ENCODE data around the gene SRSF11. TPM values are rescaled to one million over a fixed set of nuclear protein-coding genes. Genes with fewer than 3 reads are reported as not detected.

Gene SRSF11
- total and polyA plus RNA-seq, 12 donors, result 41.8 to 174 (median 52.8) TPM

GRCh38 chr1:70208292-70208691 lies 12.9 kb upstream of the SRSF11 start:
- intact Hi-C loops (cut with DNase I), result loop anchor here in 2 of 10 donors (5.0 to 10.0 kb wide), 2 partner anchors 204 to 207 kb away; partner anchors contain the start of gene CTH (in 2 of the 2)
- no peak overlapping the region for H3K4me3 ChIP-seq
- H3K9me3 ChIP-seq, result no peaks in the 10 kb centered on the region
- ATAC-seq (no peak), DNase-seq (no peak)
- no peak overlapping the region for H3K27ac ChIP-seq
- peaks cover 0 to 35% (median 4%) of the 10 kb centered on the region in 9 donors for H3K36me3 ChIP-seq
- WGBS, 2 donors, result 97 to 99% methylated on average over 7 of the region's 7 CpGs
- no peaks in the 10 kb centered on the region for H3K27me3 ChIP-seq
- no peak for TF ChIP-seq CTCF (IDR thresholded peaks at IDR 0.05)
- H3K4me1 ChIP-seq, result peaks cover 0 to 69% (median 52%) of the 10 kb centered on the region in 9 donors

DNA sequence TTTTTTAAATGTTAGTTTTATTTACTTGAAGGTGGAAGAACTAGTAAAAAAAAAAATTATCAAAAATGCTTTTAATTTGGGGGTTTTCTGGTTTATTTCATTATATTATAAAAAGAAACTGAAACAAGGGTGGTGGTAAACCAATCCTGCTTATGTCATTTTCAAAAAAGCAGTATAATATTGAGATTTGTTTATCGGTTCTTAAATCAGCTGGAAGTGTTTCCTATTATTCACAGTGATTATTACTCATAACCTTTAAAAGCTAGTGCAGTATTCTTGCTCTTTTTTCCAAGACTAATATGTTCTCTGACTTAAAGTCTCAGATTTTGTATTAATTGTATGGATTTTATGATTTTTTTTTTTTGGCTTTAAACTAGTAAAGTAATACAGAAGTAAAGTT lies 10.4 kb upstream of the SRSF11 start:
- intact Hi-C loops (cut with DNase I), result no loop called here
- Histone ChIP-seq H3K4me1 (peaks cover 0 to 60% (median 38%) of the 10 kb centered on the region in 9 donors), H3K9me3 (no peaks in the 10 kb centered on the region), H3K27ac (peak overlapping the region in 1 of 10 donors; percentile 3), H3K27me3 (no peaks in the 10 kb centered on the region), H3K36me3 (peaks cover 0 to 57% (median 4%) of the 10 kb centered on the region in 9 donors), H3K4me3 (no peak overlapping the region)
- TF ChIP-seq CTCF (IDR thresholded peaks at IDR 0.05), result no peak
- no peak for ATAC-seq
- no peak for DNase-seq
- 68 to 69% methylated on average over 1 of the region's 1 CpG for WGBS, 2 donors

DNA sequence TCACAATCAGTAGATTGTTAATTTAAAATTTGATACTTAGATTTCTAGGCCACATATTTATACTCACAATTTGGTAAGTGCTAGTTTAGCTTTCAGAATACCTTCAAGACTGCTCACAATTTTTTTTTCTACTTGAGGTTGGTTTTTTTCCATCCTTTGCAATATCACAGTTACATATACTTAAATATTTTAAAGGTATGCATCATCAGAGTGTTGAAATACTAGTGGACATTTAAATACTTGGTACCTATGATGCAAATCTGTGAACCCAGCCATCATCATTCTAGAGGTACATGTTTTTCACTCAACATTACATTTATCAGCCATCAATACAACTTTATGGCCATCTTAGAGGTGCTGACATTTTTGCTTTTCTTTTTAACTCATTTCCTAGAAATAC lies 9.6 kb upstream of the SRSF11 start:
- peaks cover 0 to 57% (median 33%) of the 10 kb centered on the region in 9 donors for H3K4me1 ChIP-seq
- no peaks in the 10 kb centered on the region for H3K27me3 ChIP-seq
- no peak for TF ChIP-seq CTCF (IDR thresholded peaks at IDR 0.05)
- H3K4me3 ChIP-seq, result no peak overlapping the region
- DNase-seq (no peak), ATAC-seq (no peak)
- intact Hi-C loops (cut with DNase I), result no loop called here
- peaks cover 0 to 64% (median 4%) of the 10 kb centered on the region in 9 donors for H3K36me3 ChIP-seq
- no peak overlapping the region for H3K27ac ChIP-seq
- no peaks in the 10 kb centered on the region for H3K9me3 ChIP-seq

DNA sequence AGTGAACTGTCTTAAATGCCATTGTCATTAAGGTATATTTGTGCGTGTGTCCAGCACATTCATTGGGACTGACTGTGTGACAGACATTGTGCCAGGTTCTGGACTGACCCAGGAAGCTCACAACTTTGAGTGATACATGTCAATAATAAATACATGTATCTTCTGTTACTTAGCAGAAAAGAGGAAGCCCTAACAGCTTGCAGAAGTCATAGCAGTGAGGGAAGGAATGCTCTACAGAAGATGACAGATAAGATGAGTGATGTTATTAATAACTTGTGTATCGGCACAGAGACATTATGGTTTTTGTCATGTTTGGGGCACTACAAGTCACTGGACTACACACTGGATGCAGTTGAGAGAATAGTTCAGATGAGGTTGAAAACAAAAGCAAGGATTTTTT lies 1.2 kb upstream of the SRSF11 start:
- WGBS, 2 donors, result 61 to 68% methylated on average over 2 of the region's 2 CpGs
- H3K27me3 ChIP-seq, result no peaks in the 10 kb centered on the region
- DNase-seq (no peak), ATAC-seq (no peak)
- H3K27ac ChIP-seq, result peak overlapping the region in 3 of 10 donors; percentile 92 to 96 (median 95)
- H3K4me1 ChIP-seq, result peaks cover 2 to 48% (median 38%) of the 10 kb centered on the region in 9 donors
- no peak for TF ChIP-seq CTCF (IDR thresholded peaks at IDR 0.05)
- H3K36me3 ChIP-seq, result peaks cover 0 to 57% (median 14%) of the 10 kb centered on the region in 9 donors
- H3K4me3 ChIP-seq, result no peak overlapping the region
- no peaks in the 10 kb centered on the region for H3K9me3 ChIP-seq
- intact Hi-C loops (cut with DNase I), result loop anchor here in 5 of 10 donors (5.0 to 10.0 kb wide), 3 partner anchors 37 to 845 kb away; partner anchors contain the start of gene ANKRD13C (in 3 of the 5)

Measured in heart right ventricle (tissue), 16 donors.